Measurements from ENCODE around the gene GNAO1.

- no peak for TF ChIP-seq GATA3 (IDR thresholded peaks at IDR 0.05; ENCODE audit: low read depth, low read length)
- TF ChIP-seq GATA2 (IDR thresholded peaks at IDR 0.05; ENCODE audit: low read depth, low read length): no peak
These were observed 75.6 kb downstream of the GNAO1 start for GRCh38 chr16:56266641-56267607.
